Epithelial cell of esophagus (primary cell): ENCODE data around the gene MYCT1.
A peak's percentile ranks its signal among the peaks of the same experiment; 100 is the strongest.

Source experiments
- DNase-seq: peaks from one replicate; pipeline ENCODE4 v3.0.0; 2010; ENCODE audit warnings: low read depth
- H3K4me3 ChIP-seq: 2 replicates; pipeline ENCODE4 v1.5.1; 2011; ENCODE audit warnings: mild to moderate bottlenecking, low read length, control low read depth
- CTCF ChIP-seq: IDR thresholded peaks from 2 replicates; pipeline ENCODE4 v1.5.1; 2011; ENCODE audit warnings: low read depth, mild to moderate bottlenecking, low read length, control low read depth, inconsistent platforms; ENCODE audit not compliant: insufficient read depth; ENCODE audit errors: missing control alignments

MYCT1 gene

GRCh38 chr6:152720974-152721373 lies 23.3 kb downstream of the MYCT1 start:
- no peak for TF ChIP-seq CTCF
- H3K4me3 ChIP-seq = no peak overlapping the region
- peak; percentile 50 for DNase-seq

GRCh38 chr6:152721956-152722355 lies 24.3 kb downstream of the MYCT1 start:
- no peak for TF ChIP-seq CTCF
- no peak overlapping the region for H3K4me3 ChIP-seq
- DNase-seq = no peak

- TF ChIP-seq CTCF = no peak
- DNase-seq = peak; percentile 57
- no peak overlapping the region for H3K4me3 ChIP-seq
These were observed 25.7 kb downstream of the MYCT1 start for GRCh38 chr6:152723398-152723797.

GRCh38 chr6:152726313-152726712 lies 28.6 kb downstream of the MYCT1 start:
- DNase-seq = no peak
- no peak for TF ChIP-seq CTCF
- H3K4me3 ChIP-seq = no peak overlapping the region

GRCh38 chr6:152727507-152727906 lies 29.8 kb downstream of the MYCT1 start:
- TF ChIP-seq CTCF = peak; percentile 9
- H3K4me3 ChIP-seq = no peak overlapping the region
- no peak for DNase-seq

- no peak for TF ChIP-seq CTCF
- H3K4me3 ChIP-seq = no peak overlapping the region
- DNase-seq = no peak
These were observed 36.9 kb downstream of the MYCT1 start for GRCh38 chr6:152734630-152735029.

GRCh38 chr6:152736687-152737273 lies 39.1 kb downstream of the MYCT1 start:
- no peak for TF ChIP-seq CTCF
- no peak overlapping the region for H3K4me3 ChIP-seq
- no peak for DNase-seq
